Measurements from ENCODE around the gene JOSD2. TPM values are rescaled to one million over a fixed set of nuclear protein-coding genes. Genes with fewer than 3 reads are reported as not detected.

The JOSD2 gene
- total and polyA plus RNA-seq, 2 of the 4 experiments (the other 2 are of a cell fraction) = 12.2 to 54.1 TPM

- Histone ChIP-seq H2AFZ (replicated peaks; ENCODE audit: low read length, poor library complexity) (no peak overlapping the region), H3K9me3 (ENCODE audit: control insufficient read depth, insufficient read depth, low read length) (no peaks in the 10 kb centered on the region), H4K20me1 (ENCODE audit: insufficient read depth, low read length) (no peaks in the 10 kb centered on the region), H2BK120ac (ENCODE audit: low read depth, low read length) (no peak overlapping the region), H3K4ac (ENCODE audit: low read depth, low read length) (no peak overlapping the region), H3K79me1 (ENCODE audit: low read depth in 1 of 2, low read length in 2 of 2) (no peaks in the 10 kb centered on the region), H2AK9ac (replicated peaks; ENCODE audit: low read depth, low read length, poor library complexity) (no peak overlapping the region), H3K14ac (replicated peaks; ENCODE audit: low read depth, low read length) (no peak overlapping the region), H3K56ac (ENCODE audit: extremely low read depth, insufficient read depth, low read length) (no peak overlapping the region), H3K23ac (ENCODE audit: low read depth, low read length) (no peak overlapping the region), H4K8ac (ENCODE audit: low read depth in 2 of 2, low read length in 2 of 2) (no peak overlapping the region), H3K18ac (ENCODE audit: low read depth, low read length) (no peak overlapping the region), H3K27me3 (ENCODE audit: control insufficient read depth, insufficient read depth, low read length) (peaks cover 2% of the 10 kb centered on the region; the same call in 1 of the 2 replicates), H2BK20ac (ENCODE audit: low read depth, low read length) (no peak overlapping the region), H3K4me1 (ENCODE audit: control insufficient read depth, insufficient read depth, low read length) (no peaks in the 10 kb centered on the region), H2AK5ac (ENCODE audit: low read depth, low read length) (no peak overlapping the region), H4K91ac (ENCODE audit: insufficient read depth, low read depth, low read length) (no peak overlapping the region), H3K4me2 (ENCODE audit: low read depth, low read length) (no peak overlapping the region), H2BK15ac (ENCODE audit: low read depth, low read length) (no peak overlapping the region), H3K27ac (ENCODE audit: insufficient read depth, low read length) (no peak overlapping the region), H3K9me1 (ENCODE audit: insufficient read depth, low read length) (no peaks in the 10 kb centered on the region), H3K9ac (ENCODE audit: low read depth, low read length) (no peak overlapping the region), H2BK5ac (ENCODE audit: low read depth, low read length, poor library complexity, severe bottlenecking) (no peak overlapping the region), H3K36me3 (ENCODE audit: control insufficient read depth, insufficient read depth, low read length) (no peaks in the 10 kb centered on the region), H3K4me3 (ENCODE audit: insufficient read depth, low read depth, low read length) (no peak overlapping the region), H4K5ac (ENCODE audit: low read depth, low read length) (no peak overlapping the region)
- CTCF ChIA-PET = interaction anchor here (0.6 kb wide), 1 partner anchor 99 kb away, joined by 7 read pairs; no protein-coding TSS in a partner anchor
- intact Hi-C loops (cut with micrococcal nuclease) = no loop called here
- WGBS, 2 experiments (ENCODE audit: extremely low coverage in 2 of 2, insufficient read length in 1 of 2) = 91% methylated on average over 4 of the region's 13 CpGs; no CpG with 5 or more reads in 1 of the 2 experiments
- in situ Hi-C loops (cut with MboI; ENCODE audit: low sequenced_read_pairs) = loop anchor here (5.0 kb wide), 1 partner anchor 98 kb away; the partner anchor contains the start of gene NAPSA
- ATAC-seq (ENCODE audit: low read depth) (no peak), DNase-seq (no peak)
- no TSS peak for BruUV-seq (replicated peaks)
- POLR2A ChIA-PET (ENCODE audit: unreplicated experiment) = no interaction called here
- TF ChIP-seq RCOR1 (IDR thresholded peaks at IDR 0.05; ENCODE audit: insufficient replicate concordance, low read length) (no peak), BHLHE40 (IDR thresholded peaks at IDR 0.05; ENCODE audit: low read depth, low read length) (no peak), CEBPB (IDR thresholded peaks at IDR 0.05; ENCODE audit: low read depth, low read length) (no peak), RFX5 (IDR thresholded peaks at IDR 0.05; ENCODE audit: low read depth, low read length) (no peak), ELK1 (IDR thresholded peaks at IDR 0.05; ENCODE audit: borderline replicate concordance, low read depth, low read length) (no peak), RAD21 (IDR thresholded peaks at IDR 0.05; ENCODE audit: low read length) (no peak), CTCF (conservative IDR thresholded peaks at IDR 0.05; ENCODE audit: low read depth, low read length) (no peak), MAFK (IDR thresholded peaks at IDR 0.05; ENCODE audit: low read depth, low read length) (no peak), SMC3 (IDR thresholded peaks at IDR 0.05; ENCODE audit: low read depth, low read length) (no peak), NFE2L2 (IDR thresholded peaks at IDR 0.05; ENCODE audit: low read depth, low read length) (no peak), USF2 (IDR thresholded peaks at IDR 0.05; ENCODE audit: low read depth, low read length) (no peak), CHD1 (IDR thresholded peaks at IDR 0.05; ENCODE audit: low read depth, low read length) (no peak), MXI1 (IDR thresholded peaks at IDR 0.05; ENCODE audit: borderline replicate concordance, low read depth, low read length) (no peak), POLR2A (IDR thresholded peaks at IDR 0.05; ENCODE audit: low read depth, low read length) (no peak), FOS (IDR thresholded peaks at IDR 0.05; ENCODE audit: low read depth, low read length) (no peak), MAZ (IDR thresholded peaks at IDR 0.05; ENCODE audit: borderline replicate concordance, low read depth, low read length) (no peak)
- dilution Hi-C loops (cut with HindIII; ENCODE audit: low sequenced_read_pairs, unreplicated experiment) = no loop called here
These were observed 46.0 kb downstream of the JOSD2 start for GRCh38 chr19:50465000-50465399.

Measured in IMR-90 (cell line).